Esophagus squamous epithelium (tissue), 5 donors: ENCODE measurements around the gene AHR. TPM values are rescaled to one million over a fixed set of nuclear protein-coding genes. Genes with fewer than 3 reads are reported as not detected.
A peak's percentile ranks its signal among the peaks of the same experiment; 100 is the strongest.

Source experiments
- DNase-seq: peaks from one replicate; lab custom pipeline; 2025; lab: John Stamatoyannopoulos, UW
- H3K27ac ChIP-seq, 4 donors: fragments of 200-600 bp; sonication (generic); one replicate each; pipeline ENCODE4 v1.5.1; 2016 to 2019; ENCODE audit warnings: mild to moderate bottlenecking in 1 of 4
- H3K27me3 ChIP-seq, 4 donors: fragments of 200-600 bp; sonication (generic); 1 replicate in 3 of 4; 2 replicates in 1 of 4; pipeline versions ENCODE4 v1.5.1 to v1.6.0; 2017 to 2021; ENCODE audit warnings: antibody characterized with exemption in 1 of 4
- H3K36me3 ChIP-seq, 3 donors: fragments of 200-600 bp; sonication (generic); one replicate each; pipeline ENCODE4 v1.5.1; 2016 to 2019
- H3K4me1 ChIP-seq, 3 donors: fragments of 200-600 bp; sonication (generic); one replicate each; pipeline ENCODE4 v1.5.1; 2017 to 2019
- H3K4me3 ChIP-seq, 4 donors: fragments of 200-600 bp; sonication (generic); 1 replicate in 3 of 4; 2 replicates in 1 of 4; pipeline ENCODE4 v1.5.1; 2016 to 2019; ENCODE audit warnings: mild to moderate bottlenecking in 2 of 4, moderate library complexity in 1 of 4
- H3K9me3 ChIP-seq, 3 donors: fragments of 200-600 bp; sonication (generic); one replicate each; pipeline ENCODE4 v1.5.1; 2016 to 2019
- CTCF ChIP-seq, 6 experiments: fragments of 450-650 bp in 4 of 6; fragments of 200-600 bp in 2 of 6; sonication (generic) in 2 of 6; IDR thresholded peaks; one replicate each; pipeline ENCODE4 v1.5.1; 2016 to 2019; ENCODE audit warnings: antibody characterized with exemption in 6 of 6, mild to moderate bottlenecking in 4 of 6, moderate library complexity in 4 of 6
- POLR2A ChIP-seq, 4 donors: fragments of 450-650 bp; IDR thresholded peaks; one replicate each; pipeline ENCODE4 v1.6.1; 2017; ENCODE audit warnings: antibody characterized with exemption in 4 of 4, mild to moderate bottlenecking in 4 of 4, moderate library complexity in 3 of 4
- WGBS, 2 donors: methylation state at CpG; one replicate each; pipeline ENCODE4 v1.1.5; 2018; 5-methylcytosine and 5-hydroxymethylcytosine counted together
- intact Hi-C: fragments of 100-400 bp; cut with DNase I; formaldehyde crosslinking; loops from one replicate; pipeline ENCODE4 v1.15.0; 2022
- total RNA-seq, 4 donors: library from RNA; depleted of rRNA; stranded (reverse); fragments of >200 nt; gene quantifications; one replicate each; pipeline ENCODE4 v1.1.0, GENCODE V29; 2016
- donor health status: DM: yes; HTN: yes; CAD: no.

The AHR gene
- total RNA-seq, 4 donors from 2014 or later = 29.8 to 89.5 (median 57.5) TPM

DNA sequence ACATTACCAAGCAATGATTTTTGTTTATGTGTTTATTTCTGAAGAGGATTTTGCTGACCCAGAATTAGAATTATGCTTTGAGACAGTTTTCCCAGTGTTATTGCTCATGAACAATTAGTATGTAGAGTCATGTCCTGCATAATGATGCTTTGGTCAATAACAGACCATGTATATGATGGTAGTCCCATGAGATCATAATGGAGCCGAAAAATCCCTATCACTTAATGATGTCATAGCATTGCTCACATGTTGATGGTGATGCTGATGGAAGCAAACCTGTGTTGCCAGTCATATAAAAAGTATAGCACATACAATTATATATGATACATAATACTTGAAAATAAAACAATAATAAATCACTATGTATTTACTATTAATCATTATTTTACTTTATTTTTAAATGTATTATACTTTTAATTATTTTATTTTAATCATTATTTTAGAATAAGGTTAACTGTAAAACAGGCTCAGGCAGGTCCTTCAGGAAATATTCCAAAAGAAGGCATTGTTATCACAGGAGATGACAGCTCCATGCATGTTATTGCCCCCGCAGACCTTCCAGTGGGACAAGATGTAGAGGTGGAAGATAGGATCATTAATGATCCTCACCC, 33.5 kb downstream of the AHR start:
- DNase-seq = no peak
- Histone ChIP-seq H3K4me3 (no peak overlapping the region), H3K27me3 (no peaks in the 10 kb centered on the region), H3K9me3 (no peaks in the 10 kb centered on the region), H3K36me3 (peaks cover 0 to 93% (median 5%) of the 10 kb centered on the region in 3 donors), H3K27ac (no peak overlapping the region), H3K4me1 (peaks cover 0 to 18% (median 0%) of the 10 kb centered on the region in 3 donors)
- no peak for TF ChIP-seq POLR2A (IDR thresholded peaks at IDR 0.05)
- TF ChIP-seq CTCF (IDR thresholded peaks at IDR 0.05) = no peak
- WGBS, 2 donors = 70 to 71% methylated on average over 2 of the region's 2 CpGs
- intact Hi-C loops = no loop called here

- H3K9me3 ChIP-seq = no peaks in the 10 kb centered on the region
- intact Hi-C loops = no loop called here
- no peak for TF ChIP-seq CTCF (IDR thresholded peaks at IDR 0.05)
These were observed 34.8 kb downstream of the AHR start for GRCh38 chr7:17333221-17333620.

DNA sequence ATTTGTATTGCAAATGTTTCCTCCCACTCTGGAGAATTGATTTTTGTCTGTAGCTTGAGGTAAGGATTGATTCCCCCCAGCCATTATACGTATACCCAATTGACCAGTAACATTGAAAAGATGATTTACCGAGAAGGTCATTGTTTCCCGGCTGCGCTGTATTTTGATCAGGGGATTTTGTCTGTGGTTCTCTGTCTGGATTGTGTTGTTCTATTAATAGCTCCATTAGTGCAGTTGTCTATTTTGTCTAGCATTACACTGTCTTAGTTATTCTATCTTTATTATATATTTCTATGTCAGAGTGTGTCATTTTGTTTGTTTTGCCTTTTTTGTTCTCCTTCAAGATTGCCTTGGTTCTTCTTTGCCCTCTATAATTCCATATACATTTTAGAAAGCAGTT, 37.7 kb downstream of the AHR start:
- TF ChIP-seq POLR2A (IDR thresholded peaks at IDR 0.05) = no peak
- TF ChIP-seq CTCF (IDR thresholded peaks at IDR 0.05) = no peak
- intact Hi-C loops = no loop called here
- H3K36me3 ChIP-seq = peaks cover 0 to 96% (median 6%) of the 10 kb centered on the region in 3 donors
- H3K4me3 ChIP-seq = no peak overlapping the region
- H3K4me1 ChIP-seq = peaks cover 0 to 40% (median 9%) of the 10 kb centered on the region in 3 donors
- peak overlapping the region in 1 of 4 donors; percentile 7 for H3K27ac ChIP-seq
- 31 to 83% methylated on average over 4 of the region's 4 CpGs for WGBS, 2 donors
- no peaks in the 10 kb centered on the region for H3K9me3 ChIP-seq
- no peaks in the 10 kb centered on the region for H3K27me3 ChIP-seq
- DNase-seq = no peak

More at GRCh38 chr7:17333221-17333620, 34.8 kb downstream of the AHR start:
- Histone ChIP-seq H3K4me3 (no peak overlapping the region), H3K27ac (no peak overlapping the region), H3K4me1 (peaks cover 0 to 17% (median 0%) of the 10 kb centered on the region in 3 donors), H3K27me3 (no peaks in the 10 kb centered on the region), H3K36me3 (peaks cover 0 to 99% (median 5%) of the 10 kb centered on the region in 3 donors)
- no peak for DNase-seq

GRCh38 chr7:17339139-17339538, 40.7 kb downstream of the AHR start:
- H3K36me3 ChIP-seq = peaks cover 0 to 81% (median 6%) of the 10 kb centered on the region in 3 donors
- no peaks in the 10 kb centered on the region for H3K9me3 ChIP-seq
- WGBS, 2 donors = 59 to 60% methylated on average over 2 of the region's 2 CpGs
- no peak for DNase-seq
- peak overlapping the region in 1 of 4 donors; percentile 35 for H3K27ac ChIP-seq
- no peak overlapping the region for H3K4me3 ChIP-seq
- H3K27me3 ChIP-seq = no peaks in the 10 kb centered on the region
- intact Hi-C loops = no loop called here
- H3K4me1 ChIP-seq = peaks cover 0 to 56% (median 9%) of the 10 kb centered on the region in 3 donors
- TF ChIP-seq CTCF (IDR thresholded peaks at IDR 0.05) (no peak), POLR2A (IDR thresholded peaks at IDR 0.05) (no peak)

DNA sequence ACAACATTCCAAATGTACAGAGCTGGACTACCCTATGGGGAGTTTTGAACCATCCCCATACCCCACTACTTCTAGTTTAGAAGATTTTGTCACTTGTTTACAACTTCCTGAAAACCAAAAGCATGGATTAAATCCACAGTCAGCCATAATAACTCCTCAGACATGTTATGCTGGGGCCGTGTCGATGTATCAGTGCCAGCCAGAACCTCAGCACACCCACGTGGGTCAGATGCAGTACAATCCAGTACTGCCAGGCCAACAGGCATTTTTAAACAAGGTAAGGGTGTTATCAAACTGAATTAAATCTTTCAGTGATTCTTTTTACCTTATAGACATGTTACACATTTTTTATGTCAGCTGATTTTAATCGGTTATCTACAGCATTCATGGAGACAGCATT, 41.5 kb downstream of the AHR start:
- intact Hi-C loops = no loop called here
- DNase-seq = no peak
- Histone ChIP-seq H3K9me3 (no peaks in the 10 kb centered on the region), H3K36me3 (peaks cover 0 to 81% (median 6%) of the 10 kb centered on the region in 3 donors), H3K4me3 (no peak overlapping the region), H3K4me1 (peaks cover 0 to 56% (median 9%) of the 10 kb centered on the region in 3 donors), H3K27ac (peak overlapping the region in 3 of 4 donors; percentile 1 to 35 (median 4)), H3K27me3 (no peaks in the 10 kb centered on the region)
- 49 to 82% methylated on average over 3 to 4 of the region's 4 CpGs for WGBS, 2 donors
- TF ChIP-seq POLR2A (IDR thresholded peaks at IDR 0.05) (no peak), CTCF (IDR thresholded peaks at IDR 0.05) (no peak)
